Measurements from ENCODE around the gene MYO7B. TPM values are rescaled to one million over a fixed set of nuclear protein-coding genes. Genes with fewer than 3 reads are reported as not detected.
A peak's percentile ranks its signal among the peaks of the same experiment; 100 is the strongest.

MYO7B gene
- total and polyA plus RNA-seq, 2 experiments from 2014 or later: 0.06 to 0.12 TPM

- Histone ChIP-seq H3K4me3 (peak within 1 kb of the TSS; percentile 76), H3K4me1 (ENCODE audit: low read depth) (peaks cover 18% of the 10 kb centered on the region), H3K36me3 (no peaks in the 10 kb centered on the region), H3K9me3 (ENCODE audit: low read depth) (no peaks in the 10 kb centered on the region), H3K27me3 (peaks cover 40% of the 10 kb centered on the region), H3K27ac (peak within 1 kb of the TSS; percentile 91)
- peak; percentile 41 to 81 for DNase-seq (ENCODE audit: low read depth in 1 of 2, low spot score in 1 of 2)
- TF ChIP-seq CTCF (IDR thresholded peaks at IDR 0.05; ENCODE audit: low read depth, low read length): no peak
Measured at GRCh38 chr2:127675331-127676261, 140.1 kb downstream of the MYO7B start, which contains the start of gene LIMS2. TSS of gene LIMS2 (minus strand) at chr2:127675530. CDS start at chr2:127675024, 506 bp downstream.

GRCh38 chr2:127676906-127677305 is 141.4 kb downstream of the MYO7B start:
- DNase-seq (ENCODE audit: low read depth in 1 of 2, low spot score in 1 of 2): no peak
- Histone ChIP-seq H3K4me3 (no peak overlapping the region), H3K9me3 (ENCODE audit: low read depth) (no peaks in the 10 kb centered on the region), H3K27ac (no peak overlapping the region), H3K36me3 (no peaks in the 10 kb centered on the region), H3K4me1 (ENCODE audit: low read depth) (peaks cover 18% of the 10 kb centered on the region), H3K27me3 (peaks cover 40% of the 10 kb centered on the region)
- TF ChIP-seq CTCF (IDR thresholded peaks at IDR 0.05; ENCODE audit: low read depth, low read length): no peak

GRCh38 chr2:127678531-127678930 is 143.0 kb downstream of the MYO7B start:
- Histone ChIP-seq H3K27me3 (peaks cover 40% of the 10 kb centered on the region), H3K4me1 (ENCODE audit: low read depth) (peaks cover 19% of the 10 kb centered on the region)
- no peak for DNase-seq (ENCODE audit: low read depth in 1 of 2, low spot score in 1 of 2)

GRCh38 chr2:127678991-127679390 is 143.5 kb downstream of the MYO7B start:
- H3K27me3 ChIP-seq: peaks cover 40% of the 10 kb centered on the region
- no peak for DNase-seq (ENCODE audit: low read depth in 1 of 2, low spot score in 1 of 2)
- H3K9me3 ChIP-seq (ENCODE audit: low read depth): no peaks in the 10 kb centered on the region
- H3K27ac ChIP-seq: no peak overlapping the region
- TF ChIP-seq CTCF (IDR thresholded peaks at IDR 0.05; ENCODE audit: low read depth, low read length): no peak
- H3K4me3 ChIP-seq: no peak overlapping the region
- H3K4me1 ChIP-seq (ENCODE audit: low read depth): peaks cover 15% of the 10 kb centered on the region
- no peaks in the 10 kb centered on the region for H3K36me3 ChIP-seq

More at GRCh38 chr2:127678531-127678930, 143.0 kb downstream of the MYO7B start:
- no peaks in the 10 kb centered on the region for H3K36me3 ChIP-seq
- no peaks in the 10 kb centered on the region for H3K9me3 ChIP-seq (ENCODE audit: low read depth)
- H3K27ac ChIP-seq: no peak overlapping the region
- no peak for TF ChIP-seq CTCF (IDR thresholded peaks at IDR 0.05; ENCODE audit: low read depth, low read length)
- no peak overlapping the region for H3K4me3 ChIP-seq

- H3K27me3 ChIP-seq: peaks cover 40% of the 10 kb centered on the region
- no peak overlapping the region for H3K4me3 ChIP-seq
- H3K27ac ChIP-seq: no peak overlapping the region
- H3K36me3 ChIP-seq: no peaks in the 10 kb centered on the region
- H3K9me3 ChIP-seq (ENCODE audit: low read depth): no peaks in the 10 kb centered on the region
- peaks cover 9% of the 10 kb centered on the region for H3K4me1 ChIP-seq (ENCODE audit: low read depth)
- no peak for DNase-seq (ENCODE audit: low read depth in 1 of 2, low spot score in 1 of 2)
- no peak for TF ChIP-seq CTCF (IDR thresholded peaks at IDR 0.05; ENCODE audit: low read depth, low read length)
Measured at GRCh38 chr2:127679680-127680361, 144.3 kb downstream of the MYO7B start.
